ENCODE data around the gene LAMA3.

LAMA3 gene

DNA sequence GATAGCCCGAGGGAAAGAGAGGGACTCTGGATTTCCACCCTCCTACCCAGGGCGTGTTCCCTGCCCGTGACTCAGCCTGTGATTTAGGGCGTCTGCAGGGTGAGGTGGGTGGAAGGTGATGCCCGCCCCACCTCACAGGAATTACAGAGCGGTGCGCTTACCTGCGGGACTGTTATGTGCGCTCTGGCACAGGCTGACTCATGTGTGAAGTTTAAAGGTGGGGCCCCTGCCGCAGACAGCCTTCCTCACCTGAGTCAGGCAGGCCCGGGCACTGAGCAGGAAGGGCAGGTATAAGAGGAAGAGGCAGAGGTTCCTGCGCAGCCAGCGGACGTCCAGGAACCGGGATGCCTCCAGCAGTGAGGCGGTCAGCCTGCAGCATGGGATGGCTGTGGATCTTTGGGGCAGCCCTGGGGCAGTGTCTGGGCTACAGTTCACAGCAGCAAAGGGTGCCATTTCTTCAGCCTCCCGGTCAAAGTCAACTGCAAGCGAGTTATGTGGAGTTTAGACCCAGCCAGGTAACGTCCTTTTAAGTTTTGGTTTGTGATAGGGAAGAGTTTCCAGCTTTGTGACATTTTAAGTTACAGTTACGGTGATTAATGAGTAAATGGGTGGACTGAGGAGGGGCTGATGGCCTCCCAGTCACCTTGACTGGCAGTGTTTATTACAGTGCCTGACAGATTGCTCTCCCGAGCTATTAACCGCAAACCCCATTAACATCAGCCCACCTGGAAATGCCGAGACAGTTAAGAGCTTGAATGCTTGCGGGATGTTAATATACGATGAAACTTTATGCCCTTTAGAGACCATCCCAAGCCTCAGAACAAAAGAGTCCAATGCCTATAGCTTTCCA lies 183.7 kb downstream of the LAMA3 start:
- H3K27ac ChIP-seq: no peak overlapping the region
- TF ChIP-seq, protein P1, sequence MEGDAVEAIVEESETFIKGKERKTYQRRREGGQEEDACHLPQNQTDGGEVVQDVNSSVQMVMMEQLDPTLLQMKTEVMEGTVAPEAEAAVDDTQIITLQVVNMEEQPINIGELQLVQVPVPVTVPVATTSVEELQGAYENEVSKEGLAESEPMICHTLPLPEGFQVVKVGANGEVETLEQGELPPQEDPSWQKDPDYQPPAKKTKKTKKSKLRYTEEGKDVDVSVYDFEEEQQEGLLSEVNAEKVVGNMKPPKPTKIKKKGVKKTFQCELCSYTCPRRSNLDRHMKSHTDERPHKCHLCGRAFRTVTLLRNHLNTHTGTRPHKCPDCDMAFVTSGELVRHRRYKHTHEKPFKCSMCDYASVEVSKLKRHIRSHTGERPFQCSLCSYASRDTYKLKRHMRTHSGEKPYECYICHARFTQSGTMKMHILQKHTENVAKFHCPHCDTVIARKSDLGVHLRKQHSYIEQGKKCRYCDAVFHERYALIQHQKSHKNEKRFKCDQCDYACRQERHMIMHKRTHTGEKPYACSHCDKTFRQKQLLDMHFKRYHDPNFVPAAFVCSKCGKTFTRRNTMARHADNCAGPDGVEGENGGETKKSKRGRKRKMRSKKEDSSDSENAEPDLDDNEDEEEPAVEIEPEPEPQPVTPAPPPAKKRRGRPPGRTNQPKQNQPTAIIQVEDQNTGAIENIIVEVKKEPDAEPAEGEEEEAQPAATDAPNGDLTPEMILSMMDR (conservative IDR thresholded peaks at IDR 0.05): no peak

DNA sequence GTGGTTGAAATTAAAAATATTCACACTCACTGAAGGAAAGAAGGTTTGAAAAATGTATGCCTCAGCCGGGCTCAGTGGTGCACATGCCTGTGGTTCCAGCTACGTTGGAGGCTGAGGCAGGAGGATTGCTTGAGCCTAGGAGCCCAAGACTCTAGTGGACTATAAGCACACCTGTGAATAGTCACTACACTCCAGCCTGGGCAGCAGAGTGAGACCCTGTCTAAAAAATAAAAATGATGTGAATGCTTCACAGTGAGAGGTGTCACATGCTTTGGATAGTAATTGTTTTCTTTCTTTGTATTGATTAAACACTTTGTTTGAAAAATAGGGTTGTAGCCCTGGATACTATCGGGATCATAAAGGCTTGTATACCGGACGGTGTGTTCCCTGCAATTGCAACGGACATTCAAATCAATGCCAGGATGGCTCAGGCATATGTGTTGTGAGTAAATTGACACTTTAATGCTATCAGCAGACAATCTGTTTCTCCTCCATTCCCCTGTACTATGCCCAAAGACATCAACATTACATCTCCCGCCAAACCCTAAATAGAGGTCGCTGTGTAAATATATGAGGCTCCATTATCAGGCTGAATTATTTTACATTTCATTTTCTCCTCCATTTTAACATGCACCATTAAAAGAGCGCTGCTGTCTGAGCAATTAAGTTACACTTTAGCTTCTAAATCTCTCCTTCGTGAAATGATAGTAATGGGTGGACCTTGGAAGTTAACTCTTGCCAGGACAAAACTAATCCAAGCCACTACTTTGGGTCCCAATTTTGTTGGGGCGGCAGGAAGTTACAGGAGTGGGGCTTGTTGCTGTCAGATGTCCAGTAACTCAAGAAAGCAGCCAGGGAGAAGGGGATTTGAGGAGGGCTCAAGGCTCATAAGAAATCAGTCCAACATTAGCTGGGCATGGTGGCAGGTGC lies 187.0 kb downstream of the LAMA3 start:
- no peak overlapping the region for H3K27ac ChIP-seq
- TF ChIP-seq ZFX (IDR thresholded peaks at IDR 0.05): no peak
- TF ChIP-seq, protein P1 (conservative IDR thresholded peaks at IDR 0.05): no peak

DNA sequence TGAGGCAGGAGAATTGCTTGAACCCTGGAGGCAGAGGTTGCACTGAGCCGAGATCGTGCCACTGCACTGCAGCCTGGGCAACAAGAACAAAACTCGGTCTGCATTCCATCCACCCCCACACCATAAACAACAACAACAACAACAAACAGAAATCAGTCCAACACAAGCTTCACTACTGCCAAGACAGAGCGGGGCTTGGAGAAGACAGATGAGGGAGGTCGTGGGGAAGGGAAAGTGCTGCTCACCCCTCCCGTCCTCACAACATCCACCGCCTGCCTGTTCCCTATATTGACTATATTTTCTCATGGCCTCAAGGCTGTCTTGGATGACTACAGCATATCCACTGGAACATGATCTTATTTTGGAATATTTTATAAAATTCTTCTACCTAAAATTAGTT lies 187.7 kb downstream of the LAMA3 start:
- H3K27ac ChIP-seq: no peak overlapping the region
- TF ChIP-seq, protein P1 (conservative IDR thresholded peaks at IDR 0.05): no peak
- TF ChIP-seq ZFX (IDR thresholded peaks at IDR 0.05): no peak

DNA sequence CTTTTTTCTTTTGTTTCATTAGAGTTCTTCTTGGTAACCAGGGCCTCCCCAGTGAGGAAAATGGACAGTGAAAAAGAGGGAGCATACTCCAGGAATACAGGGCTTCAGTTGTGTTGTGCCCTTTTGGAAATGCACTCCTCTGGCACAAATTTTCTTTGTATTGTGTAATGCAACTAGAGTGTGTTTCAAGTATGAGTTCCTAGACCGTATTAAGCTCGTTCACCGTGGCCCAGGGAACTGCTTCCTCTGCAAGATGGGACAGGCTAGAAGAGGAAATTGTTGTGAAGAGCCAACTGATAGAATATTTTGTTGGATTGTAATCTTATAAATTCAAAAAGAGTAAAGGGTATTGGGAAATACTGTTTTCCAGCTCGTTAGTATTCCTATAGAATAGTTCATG lies 188.1 kb downstream of the LAMA3 start:
- H3K27ac ChIP-seq: no peak overlapping the region
- TF ChIP-seq, protein P1 (conservative IDR thresholded peaks at IDR 0.05): no peak
- TF ChIP-seq ZFX (IDR thresholded peaks at IDR 0.05): no peak

DNA sequence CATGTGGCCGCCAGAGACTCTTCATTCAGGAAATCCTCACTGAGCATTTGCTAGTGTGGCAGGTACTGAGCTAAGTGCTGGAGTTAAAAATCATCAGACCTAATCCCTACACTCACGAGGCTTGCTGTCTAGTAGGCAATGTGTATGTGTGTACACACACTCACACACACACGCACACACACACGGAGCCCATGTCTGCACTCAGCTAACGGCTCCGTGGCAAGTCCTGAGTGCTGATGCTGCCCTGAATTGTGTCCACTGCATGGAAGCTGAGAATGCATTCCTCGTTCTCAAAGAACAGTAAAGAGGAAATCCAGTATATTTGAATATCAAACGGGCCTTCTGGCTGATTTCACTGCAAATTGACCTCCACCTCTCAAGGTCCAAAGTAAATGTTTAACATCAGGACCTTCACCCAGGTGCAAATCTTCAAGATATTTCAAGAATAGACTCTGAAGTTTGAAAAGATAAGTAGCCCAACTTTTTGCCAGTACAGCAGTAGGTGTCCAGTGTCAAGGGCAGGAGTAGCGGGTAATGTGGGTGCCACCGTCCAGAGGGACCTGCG lies 189.2 kb downstream of the LAMA3 start:
- H3K27ac ChIP-seq: no peak overlapping the region
- no peak for TF ChIP-seq ZFX (IDR thresholded peaks at IDR 0.05)
- TF ChIP-seq, protein P1 (conservative IDR thresholded peaks at IDR 0.05): no peak

DNA sequence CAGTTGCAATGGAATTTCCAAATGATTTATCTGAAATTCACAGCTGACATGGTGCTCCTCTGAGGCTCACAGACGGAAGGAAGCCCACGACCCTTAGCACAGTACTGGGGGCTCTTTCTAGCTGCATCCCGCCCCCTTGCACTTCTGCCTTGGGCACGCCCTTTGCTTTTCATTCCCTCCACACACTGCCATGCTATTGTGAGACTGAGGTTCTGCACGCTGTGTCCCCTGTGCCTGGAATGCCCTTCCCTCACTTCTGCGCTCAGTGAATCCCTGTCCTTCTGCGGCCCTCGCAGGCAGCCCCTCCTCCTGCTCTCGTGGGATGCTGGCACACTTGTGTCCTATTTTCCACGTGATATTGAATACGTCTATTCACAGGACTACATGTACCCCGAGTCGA lies 189.9 kb downstream of the LAMA3 start:
- H3K27ac ChIP-seq: no peak overlapping the region
- TF ChIP-seq, protein P1 (conservative IDR thresholded peaks at IDR 0.05): no peak
- TF ChIP-seq ZFX (IDR thresholded peaks at IDR 0.05): no peak

Measured in C4-2B (cell line).